CD4-positive, alpha-beta T cell treated with Interleukin-6 for 4 hours (primary cell): ENCODE results near the gene ARHGEF33.

Experiments used
- DNase-seq: peaks from one replicate; pipeline ENCODE4 v3.0.0-alpha.2; 2020; ENCODE audit warnings: mixed read lengths

Gene ARHGEF33

DNA sequence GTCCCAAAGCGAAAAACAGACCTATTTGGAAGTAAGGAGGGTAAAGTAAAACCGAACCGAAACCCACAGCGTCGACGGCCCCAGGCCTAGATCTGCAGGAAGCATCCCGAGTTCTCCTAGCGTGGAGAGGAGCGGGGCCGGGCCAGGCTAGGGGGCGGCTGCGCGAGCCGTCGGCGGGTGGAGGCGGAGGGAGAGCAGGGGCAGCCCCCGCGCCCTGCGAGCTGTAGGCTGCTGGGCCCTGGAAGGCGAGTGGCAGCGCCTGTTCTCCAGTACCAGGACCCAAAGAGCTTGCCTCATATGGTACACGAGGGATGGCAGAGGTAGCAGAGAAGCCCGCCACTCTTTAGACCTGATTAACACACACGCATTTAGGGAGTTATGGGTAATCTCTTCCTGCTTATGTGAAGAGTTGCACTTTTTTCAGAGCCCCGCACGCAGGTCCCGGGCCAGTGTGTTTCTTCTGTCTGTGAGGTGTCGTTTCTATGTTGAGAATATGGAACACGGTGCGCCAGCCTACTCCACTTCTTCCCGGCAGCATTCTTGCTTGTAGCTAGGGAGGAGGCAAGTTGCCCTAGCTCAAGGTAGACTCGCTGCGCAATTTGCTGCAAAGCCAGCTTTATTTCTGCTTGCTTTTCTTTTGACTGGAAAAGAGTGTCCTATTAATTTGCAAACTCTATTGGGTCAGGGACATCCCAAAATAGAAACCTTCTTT, 71.1 kb downstream of the ARHGEF33 start:
- no peak for DNase-seq

- DNase-seq = no peak
These were observed 76.3 kb downstream of the ARHGEF33 start for GRCh38 chr2:38966006-38966405.

- no peak for DNase-seq
These were observed 77.0 kb downstream of the ARHGEF33 start for GRCh38 chr2:38966678-38967077.

GRCh38 chr2:38968021-38968420, 78.3 kb downstream of the ARHGEF33 start:
- no peak for DNase-seq

DNA sequence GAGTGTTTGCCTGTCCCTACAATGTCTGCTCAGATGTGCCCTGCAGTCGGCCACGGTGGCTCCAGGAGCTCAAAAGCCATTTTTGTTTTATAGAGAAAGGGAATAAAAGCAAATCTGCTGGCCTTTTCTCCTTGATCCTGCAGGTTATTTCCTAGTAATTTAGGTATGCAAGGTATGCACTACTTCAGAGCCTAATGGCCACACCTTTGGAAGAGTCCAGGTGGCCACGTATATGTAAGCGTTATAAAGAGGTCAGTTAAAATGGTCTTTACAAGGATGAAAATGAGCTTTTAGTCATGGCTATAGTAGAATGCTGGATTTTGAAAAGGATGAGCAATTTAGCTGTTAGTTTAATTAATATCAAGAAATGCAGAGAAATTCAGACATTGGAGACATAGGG, 81.7 kb downstream of the ARHGEF33 start:
- no peak for DNase-seq

- DNase-seq = no peak
These were observed 83.6 kb downstream of the ARHGEF33 start for GRCh38 chr2:38973266-38973665.

GRCh38 chr2:38975042-38975441, 85.4 kb downstream of the ARHGEF33 start:
- DNase-seq = no peak

GRCh38 chr2:38977047-38977446, 87.4 kb downstream of the ARHGEF33 start:
- DNase-seq = no peak

DNA sequence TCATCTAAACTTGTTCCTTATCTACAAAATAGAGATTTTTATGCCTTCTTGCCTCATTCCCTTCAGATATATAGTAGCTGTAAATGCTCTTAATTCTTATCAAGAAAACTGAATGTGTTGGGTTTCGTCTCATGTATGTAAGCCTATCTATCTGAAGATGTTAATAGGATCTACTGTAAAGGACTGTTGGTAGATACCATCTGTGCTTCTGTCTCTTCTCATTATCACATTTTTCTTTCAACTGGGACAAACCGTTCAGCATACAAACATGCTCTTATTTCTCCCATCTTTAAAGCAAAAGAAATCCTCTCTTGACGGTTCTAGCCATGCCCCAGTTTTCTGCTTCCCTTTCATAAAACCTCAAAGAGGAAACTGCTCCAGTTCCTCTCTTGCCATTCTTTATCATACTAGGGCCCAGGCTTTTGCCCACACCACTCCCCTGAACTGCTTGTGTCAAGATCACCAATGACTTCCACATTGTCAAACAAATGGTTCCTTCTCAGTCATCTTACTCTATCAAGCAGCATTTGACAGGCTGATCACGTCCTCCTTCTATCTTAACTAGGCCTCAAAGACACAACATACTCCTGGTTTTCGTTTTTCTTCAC, 88.7 kb downstream of the ARHGEF33 start:
- DNase-seq = no peak

GRCh38 chr2:38978908-38979307, 89.2 kb downstream of the ARHGEF33 start:
- no peak for DNase-seq

- DNase-seq = no peak
These were observed 91.5 kb downstream of the ARHGEF33 start for GRCh38 chr2:38981003-38981669.

DNA sequence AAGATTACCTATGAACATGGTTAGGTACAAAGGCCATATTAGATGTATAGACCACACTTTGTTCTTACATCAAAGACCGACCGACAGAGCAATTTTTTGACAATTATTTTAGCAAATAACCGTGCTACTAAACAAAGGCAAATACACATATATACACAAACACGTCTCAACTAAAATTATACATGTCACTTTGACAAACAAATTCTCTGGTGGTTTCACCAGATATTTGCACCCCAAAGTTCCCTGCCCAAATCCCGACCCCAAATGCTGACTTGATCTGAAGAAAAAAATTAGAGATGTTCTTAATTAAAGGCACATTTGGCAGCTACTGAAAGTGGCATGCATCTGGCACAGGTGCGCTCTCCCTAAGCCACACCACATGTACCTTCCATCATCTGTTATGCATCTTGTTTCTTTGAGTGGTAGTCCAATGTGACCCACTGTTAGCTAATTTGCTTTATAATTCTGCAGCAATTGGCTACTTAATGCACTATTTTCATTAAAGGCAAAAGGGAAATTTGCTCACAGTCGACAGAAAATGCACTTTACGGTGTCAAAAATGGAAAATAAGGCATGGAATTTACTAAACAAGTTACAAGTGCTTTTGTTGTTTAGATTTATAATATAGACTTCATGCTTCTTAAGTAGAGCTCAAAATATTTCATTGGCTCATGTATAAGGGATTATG, 92.1 kb downstream of the ARHGEF33 start:
- DNase-seq = no peak

- DNase-seq = no peak
These were observed 92.8 kb downstream of the ARHGEF33 start for GRCh38 chr2:38982498-38982897.

DNA sequence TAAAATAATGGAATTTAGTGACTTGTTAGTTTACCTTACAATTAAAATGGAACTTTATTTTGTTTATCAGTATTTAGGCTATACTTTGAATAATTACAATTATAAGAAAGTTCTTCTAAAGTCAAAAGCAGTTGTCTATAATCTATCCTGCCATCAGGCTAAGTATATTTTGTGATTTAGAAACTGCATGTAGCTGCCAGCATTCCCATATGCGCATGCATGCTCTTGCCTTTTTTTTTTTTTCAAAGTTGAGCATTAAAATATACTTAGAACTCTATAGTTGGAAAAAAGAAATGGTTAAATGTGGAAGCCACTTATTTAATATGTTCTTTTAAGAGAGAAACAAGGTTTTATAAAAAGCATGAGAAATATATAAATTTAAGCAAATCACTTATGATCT, 99.0 kb downstream of the ARHGEF33 start:
- DNase-seq = no peak

- no peak for DNase-seq
These were observed 102.2 kb downstream of the ARHGEF33 start for GRCh38 chr2:38991899-38992298.

- no peak for DNase-seq
These were observed 108.1 kb downstream of the ARHGEF33 start for GRCh38 chr2:38997781-38998180.

DNA sequence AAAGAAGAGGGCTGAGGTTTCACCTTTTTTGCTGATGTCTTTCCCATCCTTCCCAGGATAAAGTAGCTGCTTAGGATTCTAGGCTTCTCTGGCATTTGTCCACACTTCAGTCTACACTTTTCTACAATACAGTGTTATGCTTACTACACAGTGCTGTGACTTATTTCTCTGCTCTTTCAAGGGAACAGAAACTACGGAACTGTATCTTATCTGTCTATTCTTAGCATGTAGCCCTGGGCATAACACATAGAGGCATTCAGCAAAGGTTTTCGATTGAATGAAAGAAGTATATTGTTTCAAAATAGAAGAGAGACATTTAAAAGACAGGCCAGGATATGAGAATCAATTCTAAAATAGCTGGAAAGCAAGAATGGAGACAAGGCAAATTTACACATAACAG, 110.9 kb downstream of the ARHGEF33 start:
- no peak for DNase-seq

GRCh38 chr2:39007875-39008504, 118.3 kb downstream of the ARHGEF33 start:
- DNase-seq = no peak

DNA sequence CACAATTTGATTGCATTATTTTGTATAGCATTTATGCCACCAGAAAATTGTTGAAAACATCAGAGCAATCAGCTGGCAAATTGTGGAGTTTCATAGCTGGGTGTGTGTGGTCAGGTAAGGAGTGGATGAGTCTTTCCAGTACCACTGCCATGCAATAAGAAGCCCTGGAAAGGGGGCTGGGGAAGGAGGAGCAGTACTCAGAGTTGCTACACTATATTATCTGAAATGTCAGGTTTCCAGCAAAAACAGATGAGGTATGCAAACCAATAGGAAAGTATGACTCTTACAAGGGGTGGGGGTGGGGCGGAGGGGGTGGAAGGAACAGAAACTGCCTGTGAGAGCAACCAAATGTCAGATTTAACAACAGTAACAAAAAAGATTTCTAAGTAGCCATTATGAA, 119.0 kb downstream of the ARHGEF33 start:
- DNase-seq = no peak

GRCh38 chr2:39013871-39014270, 124.2 kb downstream of the ARHGEF33 start:
- no peak for DNase-seq

- no peak for DNase-seq
These were observed 125.7 kb downstream of the ARHGEF33 start for GRCh38 chr2:39015424-39015823.

DNA sequence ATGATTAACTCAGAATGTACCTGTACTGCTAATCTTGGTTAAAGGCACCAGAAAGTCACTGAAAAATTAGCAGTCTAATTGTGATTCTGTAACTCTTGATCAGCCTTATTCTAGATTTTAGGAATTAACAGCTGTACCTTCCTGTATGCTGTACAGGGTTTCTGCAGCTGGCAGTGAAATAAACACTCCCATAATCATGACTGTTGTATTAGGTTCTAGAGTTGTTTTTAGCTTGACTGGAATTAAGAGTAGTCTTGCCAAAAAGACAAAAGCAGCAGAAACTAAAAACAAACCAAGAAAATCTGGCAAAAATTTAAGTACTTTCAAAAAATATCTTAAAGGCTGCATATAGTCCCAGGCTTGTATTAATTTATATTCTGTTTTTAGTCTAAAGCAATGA, 127.7 kb downstream of the ARHGEF33 start:
- DNase-seq = no peak

GRCh38 chr2:39018638-39019037, 129.0 kb downstream of the ARHGEF33 start:
- DNase-seq = no peak
